ENCODE measurements around the gene C8A. TPM values are rescaled to one million over a fixed set of nuclear protein-coding genes. Genes with fewer than 3 reads are reported as not detected.

The C8A gene
- total RNA-seq, 4 donors from 2014 or later, result 1.2 TPM; not detected in 3

- Histone ChIP-seq H3K27ac (no peak overlapping the region), H3K27me3 (no peaks in the 10 kb centered on the region), H3K4me1 (no peaks in the 10 kb centered on the region), H3K9me3 (no peaks in the 10 kb centered on the region), H3K36me3 (no peaks in the 10 kb centered on the region), H3K4me3 (no peak overlapping the region)
- TF ChIP-seq CTCF (IDR thresholded peaks at IDR 0.05) (no peak), EP300 (IDR thresholded peaks at IDR 0.05) (no peak), POLR2AphosphoS5 (IDR thresholded peaks at IDR 0.05) (no peak), POLR2A (IDR thresholded peaks at IDR 0.05) (no peak)
- 79% methylated on average over 4 of the region's 4 CpGs for WGBS
- DNase-seq (ENCODE audit: low spot score in 2 of 2), result no peak
Observed at GRCh38 chr1:56927171-56927570, 72.6 kb downstream of the C8A start.

- no peaks in the 10 kb centered on the region for H3K36me3 ChIP-seq
- H3K27ac ChIP-seq, result no peak overlapping the region
- no peaks in the 10 kb centered on the region for H3K27me3 ChIP-seq
- H3K9me3 ChIP-seq, result no peaks in the 10 kb centered on the region
- no peak for TF ChIP-seq POLR2A (IDR thresholded peaks at IDR 0.05)
- no peak for TF ChIP-seq POLR2AphosphoS5 (IDR thresholded peaks at IDR 0.05)
- TF ChIP-seq CTCF (IDR thresholded peaks at IDR 0.05), result no peak
- no peak for TF ChIP-seq EP300 (IDR thresholded peaks at IDR 0.05)
- no peaks in the 10 kb centered on the region for H3K4me1 ChIP-seq
- 85% methylated on average over 3 of the region's 3 CpGs for WGBS
- DNase-seq (ENCODE audit: low spot score in 2 of 2), result no peak
- H3K4me3 ChIP-seq, result no peak overlapping the region
Observed at GRCh38 chr1:56927986-56928385, 73.4 kb downstream of the C8A start.

- 82% methylated on average over 2 of the region's 2 CpGs for WGBS
Observed at GRCh38 chr1:56929492-56929891, 74.9 kb downstream of the C8A start.

GRCh38 chr1:56931211-56931610 is 76.6 kb downstream of the C8A start:
- H3K4me1 ChIP-seq, result no peaks in the 10 kb centered on the region
- no peak for DNase-seq (ENCODE audit: low spot score in 2 of 2)
- TF ChIP-seq CTCF (IDR thresholded peaks at IDR 0.05), result no peak
- no peak for TF ChIP-seq POLR2A (IDR thresholded peaks at IDR 0.05)
- TF ChIP-seq EP300 (IDR thresholded peaks at IDR 0.05), result no peak
- TF ChIP-seq POLR2AphosphoS5 (IDR thresholded peaks at IDR 0.05), result no peak
- WGBS, result 51% methylated on average over 3 of the region's 3 CpGs
- no peaks in the 10 kb centered on the region for H3K27me3 ChIP-seq
- H3K27ac ChIP-seq, result no peak overlapping the region
- no peaks in the 10 kb centered on the region for H3K9me3 ChIP-seq
- H3K36me3 ChIP-seq, result no peaks in the 10 kb centered on the region
- no peak overlapping the region for H3K4me3 ChIP-seq

More at GRCh38 chr1:56929492-56929891, 74.9 kb downstream of the C8A start:
- no peak for DNase-seq (ENCODE audit: low spot score in 2 of 2)
- no peak for TF ChIP-seq EP300 (IDR thresholded peaks at IDR 0.05)
- Histone ChIP-seq H3K27me3 (no peaks in the 10 kb centered on the region), H3K9me3 (no peaks in the 10 kb centered on the region), H3K36me3 (no peaks in the 10 kb centered on the region), H3K4me1 (no peaks in the 10 kb centered on the region), H3K4me3 (no peak overlapping the region), H3K27ac (no peak overlapping the region)

- WGBS, result 75% methylated on average over 3 of the region's 3 CpGs
- Histone ChIP-seq H3K4me3 (no peak overlapping the region), H3K27me3 (no peaks in the 10 kb centered on the region), H3K4me1 (no peaks in the 10 kb centered on the region), H3K9me3 (no peaks in the 10 kb centered on the region), H3K36me3 (no peaks in the 10 kb centered on the region), H3K27ac (no peak overlapping the region)
- DNase-seq (ENCODE audit: low spot score in 2 of 2), result no peak
- TF ChIP-seq CTCF (IDR thresholded peaks at IDR 0.05) (no peak), POLR2AphosphoS5 (IDR thresholded peaks at IDR 0.05) (no peak), POLR2A (IDR thresholded peaks at IDR 0.05) (no peak), EP300 (IDR thresholded peaks at IDR 0.05) (no peak)
Observed at GRCh38 chr1:56931686-56932085, 77.1 kb downstream of the C8A start.

- TF ChIP-seq CTCF (IDR thresholded peaks at IDR 0.05), result no peak
- TF ChIP-seq EP300 (IDR thresholded peaks at IDR 0.05), result no peak
- no peak for TF ChIP-seq POLR2A (IDR thresholded peaks at IDR 0.05)
- no peak for TF ChIP-seq POLR2AphosphoS5 (IDR thresholded peaks at IDR 0.05)
- H3K27me3 ChIP-seq, result no peaks in the 10 kb centered on the region
- 78% methylated on average over 2 of the region's 2 CpGs for WGBS
Observed at GRCh38 chr1:56933161-56933560, 78.6 kb downstream of the C8A start.

More at GRCh38 chr1:56933161-56933560, 78.6 kb downstream of the C8A start:
- H3K4me1 ChIP-seq, result no peaks in the 10 kb centered on the region
- no peak overlapping the region for H3K27ac ChIP-seq
- H3K4me3 ChIP-seq, result no peak overlapping the region
- DNase-seq (ENCODE audit: low spot score in 2 of 2), result no peak
- no peaks in the 10 kb centered on the region for H3K36me3 ChIP-seq
- no peaks in the 10 kb centered on the region for H3K9me3 ChIP-seq
